Measurements from ENCODE around the gene CUX1. TPM values are rescaled to one million over a fixed set of nuclear protein-coding genes. Genes with fewer than 3 reads are reported as not detected.

Gene CUX1
- total RNA-seq, 4 donors from 2014 or later: 52.5 to 93.6 (median 63.7) TPM

- Histone ChIP-seq H3K27ac (no peak overlapping the region), H3K4me1 (peaks cover 20% of the 10 kb centered on the region), H3K9me3 (no peaks in the 10 kb centered on the region), H3K4me3 (no peak overlapping the region), H3K36me3 (no peaks in the 10 kb centered on the region), H3K27me3 (no peaks in the 10 kb centered on the region)
- 88% methylated on average over 15 of the region's 15 CpGs for WGBS
- no peak for TF ChIP-seq EP300 (IDR thresholded peaks at IDR 0.05)
- TF ChIP-seq POLR2A (IDR thresholded peaks at IDR 0.05): no peak
- no peak for TF ChIP-seq POLR2AphosphoS5 (IDR thresholded peaks at IDR 0.05)
- TF ChIP-seq CTCF (IDR thresholded peaks at IDR 0.05): no peak
- DNase-seq (ENCODE audit: low spot score in 2 of 2): no peak
Measured at GRCh38 chr7:101945034-101945758, 127.8 kb downstream of the CUX1 start.

- peaks cover 2% of the 10 kb centered on the region for H3K4me1 ChIP-seq
- DNase-seq (ENCODE audit: low spot score in 2 of 2): no peak
- H3K9me3 ChIP-seq: no peaks in the 10 kb centered on the region
- no peaks in the 10 kb centered on the region for H3K27me3 ChIP-seq
- no peak overlapping the region for H3K27ac ChIP-seq
- H3K36me3 ChIP-seq: no peaks in the 10 kb centered on the region
- TF ChIP-seq CTCF (IDR thresholded peaks at IDR 0.05) (no peak), EP300 (IDR thresholded peaks at IDR 0.05) (no peak), POLR2AphosphoS5 (IDR thresholded peaks at IDR 0.05) (no peak), POLR2A (IDR thresholded peaks at IDR 0.05) (no peak)
- no peak overlapping the region for H3K4me3 ChIP-seq
- 65% methylated on average over 10 of the region's 10 CpGs for WGBS
Measured at GRCh38 chr7:101947899-101948298, 130.5 kb downstream of the CUX1 start.

GRCh38 chr7:101948650-101949049 lies 131.2 kb downstream of the CUX1 start:
- Histone ChIP-seq H3K36me3 (no peaks in the 10 kb centered on the region), H3K27ac (no peak overlapping the region), H3K9me3 (no peaks in the 10 kb centered on the region), H3K27me3 (no peaks in the 10 kb centered on the region), H3K4me3 (no peak overlapping the region), H3K4me1 (peaks cover 3% of the 10 kb centered on the region)
- 100% methylated on average over 3 of the region's 4 CpGs for WGBS
- TF ChIP-seq POLR2AphosphoS5 (IDR thresholded peaks at IDR 0.05): no peak
- TF ChIP-seq EP300 (IDR thresholded peaks at IDR 0.05): no peak
- TF ChIP-seq POLR2A (IDR thresholded peaks at IDR 0.05): no peak
- no peak for TF ChIP-seq CTCF (IDR thresholded peaks at IDR 0.05)
- DNase-seq (ENCODE audit: low spot score in 2 of 2): no peak

- H3K4me1 ChIP-seq: peaks cover 3% of the 10 kb centered on the region
- no peaks in the 10 kb centered on the region for H3K9me3 ChIP-seq
- 85% methylated on average over 4 of the region's 4 CpGs for WGBS
Measured at GRCh38 chr7:101950450-101951119, 133.2 kb downstream of the CUX1 start.

More at GRCh38 chr7:101950450-101951119, 133.2 kb downstream of the CUX1 start:
- DNase-seq (ENCODE audit: low spot score in 2 of 2): no peak
- Histone ChIP-seq H3K27me3 (no peaks in the 10 kb centered on the region), H3K4me3 (no peak overlapping the region), H3K27ac (no peak overlapping the region), H3K36me3 (no peaks in the 10 kb centered on the region)
- TF ChIP-seq EP300 (IDR thresholded peaks at IDR 0.05): no peak
- no peak for TF ChIP-seq CTCF (IDR thresholded peaks at IDR 0.05)
- TF ChIP-seq POLR2A (IDR thresholded peaks at IDR 0.05): no peak
- no peak for TF ChIP-seq POLR2AphosphoS5 (IDR thresholded peaks at IDR 0.05)

Measured in suprapubic skin (tissue), 4 donors.